ENCODE data around the gene ADCY4.

GRCh38 chr14:24300326-24300980 lies 34.4 kb downstream of the ADCY4 start:
- no peak for TF ChIP-seq CTCF (IDR thresholded peaks at IDR 0.05)
- no peak for TF ChIP-seq POLR2A (IDR thresholded peaks at IDR 0.05)

Measured in right lobe of liver (tissue), 4 donors.